PC-3 (cell line): ENCODE data around the gene FBXL7. TPM values are rescaled to one million over a fixed set of nuclear protein-coding genes. Genes with fewer than 3 reads are reported as not detected.

Source experiments
- ATAC-seq: fragments of 200-7000 bp; cut with Tn5 transposase; 2 replicates; pipeline ENCODE4 v1.9.1; 2020; ENCODE audit warnings: mild to moderate bottlenecking, moderate library complexity
- BruUV-seq: library from RNA; stranded (reverse); fragments of 400-500 nt; replicated peaks from 2 replicates; lab custom pipeline; 2021; lab: Mats Ljungman, UMichigan
- CTCF ChIA-PET: fragments of 300-600 bp; sonication (Branson Sonifier 250); formaldehyde crosslinking; loops from one replicate; lab custom pipeline; 2022; ENCODE audit warnings: antibody characterized with exemption; lab: Charles Lee
- POLR2A ChIA-PET: fragments of 300-600 bp; sonication (Branson Sonifier 250); formaldehyde crosslinking; loops from one replicate; lab custom pipeline; 2022; ENCODE audit warnings: antibody characterized with exemption; ENCODE audit not compliant: unreplicated experiment; lab: Charles Lee
- DNase-seq: peaks from one replicate; pipeline ENCODE4 v3.0.0-alpha.2; 2015
- H2AFZ ChIP-seq: fragments of 300-600 bp; sonication (generic); 2 replicates; pipeline ENCODE4 v1.6.0; 2016; ENCODE audit warnings: antibody characterized with exemption, low read length
- H3F3A ChIP-seq: fragments of 300-600 bp; sonication (generic); one replicate; pipeline ENCODE4 v1.6.0; 2017; ENCODE audit warnings: antibody characterized with exemption, low read length, control low read depth, mild to moderate bottlenecking; ENCODE audit not compliant: unreplicated experiment
- H3K27ac ChIP-seq: fragments of 300-600 bp; sonication (generic); 2 replicates; pipeline ENCODE4 v1.5.1; 2016; ENCODE audit warnings: mild to moderate bottlenecking, low read length
- H3K27me3 ChIP-seq: fragments of 300-600 bp; sonication (generic); 2 replicates; pipeline ENCODE4 v1.6.1; 2016; ENCODE audit warnings: low read length, mixed read lengths
- H3K36me3 ChIP-seq: fragments of 300-600 bp; sonication (generic); 2 replicates; pipeline ENCODE4 v1.6.1; 2016; ENCODE audit warnings: low read depth, mixed run types, low read length, mixed read lengths
- H3K4me1 ChIP-seq: fragments of 300-600 bp; sonication (generic); 2 replicates; pipeline ENCODE4 v1.5.1; 2016; ENCODE audit warnings: low read length; ENCODE audit not compliant: insufficient read depth
- H3K4me2 ChIP-seq: fragments of 300-600 bp; sonication (generic); 2 replicates; pipeline ENCODE4 v1.6.0; 2016; ENCODE audit warnings: low read length
- H3K4me3 ChIP-seq: fragments of 300-600 bp; sonication (generic); 2 replicates; pipeline ENCODE4 v1.5.1; 2016; ENCODE audit warnings: mild to moderate bottlenecking, low read length, mixed read lengths
- H3K79me2 ChIP-seq: fragments of 300-600 bp; sonication (generic); 2 replicates; pipeline ENCODE4 v1.6.1; 2017; ENCODE audit warnings: low read length, mixed read lengths
- H3K9ac ChIP-seq: fragments of 300-600 bp; sonication (generic); 2 replicates; pipeline ENCODE4 v1.6.0; 2016; ENCODE audit warnings: mild to moderate bottlenecking, low read length
- H3K9me2 ChIP-seq: fragments of 300-600 bp; sonication (generic); replicated peaks from 2 replicates; pipeline ENCODE4 v1.6.1; 2016; ENCODE audit warnings: mixed run types, low read length, mixed read lengths
- H3K9me3 ChIP-seq: fragments of 300-600 bp; sonication (generic); 2 replicates; pipeline ENCODE4 v1.6.1; 2016; ENCODE audit warnings: low read length, mixed read lengths
- H4K20me1 ChIP-seq: fragments of 300-600 bp; sonication (generic); 2 replicates; pipeline ENCODE4 v1.6.1; 2016; ENCODE audit warnings: low read length, mixed read lengths
- EZH2 ChIP-seq: fragments of 300-600 bp; sonication (generic); IDR thresholded peaks from one replicate; pipeline ENCODE4 v1.6.1; 2017; ENCODE audit warnings: antibody characterized with exemption, mild to moderate bottlenecking, low read length; ENCODE audit not compliant: unreplicated experiment
- EZH2phosphoT487 ChIP-seq: fragments of 300-600 bp; sonication (generic); IDR thresholded peaks from 2 replicates; pipeline ENCODE4 v1.6.1; 2018; ENCODE audit warnings: mild to moderate bottlenecking, antibody characterized with exemption, low read length, borderline replicate concordance
- intact Hi-C: fragments of 100-400 bp; cut with micrococcal nuclease; formaldehyde crosslinking; loops from 2 replicates; pipeline ENCODE4 v1.9.0; 2023
- total RNA-seq: library from RNA; depleted of rRNA; stranded (reverse); fragments of >200 nt; gene quantifications from 2 replicates; pipeline ENCODE4 v1.2.3, GENCODE V29; 2014
- TF ChIP-seq, protein P1 (sequence below): fragments of 300-600 bp; sonication (generic); conservative IDR thresholded peaks from 2 replicates; pipeline ENCODE4 v1.5.1; 2017; ENCODE audit warnings: antibody characterized with exemption, low read depth, mild to moderate bottlenecking, low read length

FBXL7 gene
- total RNA-seq, 1 experiment from 2014 or later: 0.18 TPM

DNA sequence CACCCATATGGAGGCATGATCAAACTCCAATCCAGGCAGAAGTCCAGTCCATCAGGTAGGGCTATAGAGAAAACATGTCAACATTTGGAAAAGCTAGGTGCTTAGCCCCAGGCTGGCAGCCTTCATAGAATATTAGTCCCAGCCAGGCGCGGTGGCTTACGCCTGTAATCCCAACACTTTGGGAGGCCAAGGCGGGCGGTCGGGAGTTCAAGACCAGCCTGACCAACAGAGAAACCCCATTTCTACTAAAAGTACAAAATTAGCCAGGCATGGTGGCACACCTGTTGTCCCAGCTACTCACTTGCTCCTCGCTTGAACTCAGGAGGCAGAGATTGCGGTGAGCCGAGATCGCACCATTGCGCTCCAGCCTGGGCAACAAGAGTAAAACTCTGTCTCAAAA is 393.9 kb downstream of the FBXL7 start:
- no peaks in the 10 kb centered on the region for H3K4me1 ChIP-seq
- no peaks in the 10 kb centered on the region for H3K9me2 ChIP-seq
- H3K9me3 ChIP-seq: peaks cover 18% of the 10 kb centered on the region
- DNase-seq (no peak), ATAC-seq (no peak)
- H3K27ac ChIP-seq: no peak overlapping the region
- intact Hi-C loops: no loop called here
- no peaks in the 10 kb centered on the region for H3K36me3 ChIP-seq
- ChIA-PET CTCF (no interaction called here), POLR2A (no interaction called here)
- no peak overlapping the region for H2AFZ ChIP-seq
- no peak overlapping the region for H3K4me3 ChIP-seq
- TF ChIP-seq, protein P1, sequence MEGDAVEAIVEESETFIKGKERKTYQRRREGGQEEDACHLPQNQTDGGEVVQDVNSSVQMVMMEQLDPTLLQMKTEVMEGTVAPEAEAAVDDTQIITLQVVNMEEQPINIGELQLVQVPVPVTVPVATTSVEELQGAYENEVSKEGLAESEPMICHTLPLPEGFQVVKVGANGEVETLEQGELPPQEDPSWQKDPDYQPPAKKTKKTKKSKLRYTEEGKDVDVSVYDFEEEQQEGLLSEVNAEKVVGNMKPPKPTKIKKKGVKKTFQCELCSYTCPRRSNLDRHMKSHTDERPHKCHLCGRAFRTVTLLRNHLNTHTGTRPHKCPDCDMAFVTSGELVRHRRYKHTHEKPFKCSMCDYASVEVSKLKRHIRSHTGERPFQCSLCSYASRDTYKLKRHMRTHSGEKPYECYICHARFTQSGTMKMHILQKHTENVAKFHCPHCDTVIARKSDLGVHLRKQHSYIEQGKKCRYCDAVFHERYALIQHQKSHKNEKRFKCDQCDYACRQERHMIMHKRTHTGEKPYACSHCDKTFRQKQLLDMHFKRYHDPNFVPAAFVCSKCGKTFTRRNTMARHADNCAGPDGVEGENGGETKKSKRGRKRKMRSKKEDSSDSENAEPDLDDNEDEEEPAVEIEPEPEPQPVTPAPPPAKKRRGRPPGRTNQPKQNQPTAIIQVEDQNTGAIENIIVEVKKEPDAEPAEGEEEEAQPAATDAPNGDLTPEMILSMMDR: no peak
- TF ChIP-seq EZH2phosphoT487: no peak
- no peak for TF ChIP-seq EZH2
- BruUV-seq: no TSS peak
- H3K27me3 ChIP-seq: no peaks in the 10 kb centered on the region
- H3K79me2 ChIP-seq: no peaks in the 10 kb centered on the region
- no peak overlapping the region for H3K4me2 ChIP-seq
- no peaks in the 10 kb centered on the region for H3F3A ChIP-seq
- no peaks in the 10 kb centered on the region for H4K20me1 ChIP-seq
- no peak overlapping the region for H3K9ac ChIP-seq

DNA sequence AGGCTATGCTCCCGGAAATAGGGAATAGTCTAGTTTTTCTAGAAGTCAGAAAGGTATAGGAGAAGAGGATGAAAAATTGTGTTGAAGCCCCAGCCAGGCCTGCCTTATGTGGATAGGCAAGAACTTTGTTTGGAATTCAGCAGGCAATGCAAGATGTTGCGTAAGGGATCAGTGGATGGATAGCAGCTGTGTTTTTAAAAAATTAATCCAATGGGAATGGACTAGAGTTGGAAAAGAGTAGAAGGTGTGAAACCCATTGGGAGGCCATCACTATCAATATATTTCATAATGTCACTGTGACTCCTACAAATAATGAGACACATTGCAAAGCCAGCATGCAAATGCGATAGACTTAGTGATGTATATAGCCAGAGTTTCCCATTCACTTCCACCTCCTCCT is 397.7 kb downstream of the FBXL7 start:
- no peaks in the 10 kb centered on the region for H3K27me3 ChIP-seq
- no peaks in the 10 kb centered on the region for H3K79me2 ChIP-seq
- no peaks in the 10 kb centered on the region for H3K36me3 ChIP-seq
- intact Hi-C loops: no loop called here
- DNase-seq: no peak
- no peak overlapping the region for H3K9ac ChIP-seq
- H2AFZ ChIP-seq: no peak overlapping the region
- TF ChIP-seq EZH2 (no peak), EZH2phosphoT487 (no peak)
- TF ChIP-seq, protein P1: no peak
- no peak for ATAC-seq
- H3K4me1 ChIP-seq: no peaks in the 10 kb centered on the region
- H3K9me3 ChIP-seq: peaks cover 27% of the 10 kb centered on the region
- H3F3A ChIP-seq: no peaks in the 10 kb centered on the region
- no peak overlapping the region for H3K27ac ChIP-seq
- CTCF ChIA-PET: no interaction called here
- no peaks in the 10 kb centered on the region for H3K9me2 ChIP-seq
- BruUV-seq: no TSS peak
- no peak overlapping the region for H3K4me3 ChIP-seq
- POLR2A ChIA-PET: no interaction called here
- H4K20me1 ChIP-seq: no peaks in the 10 kb centered on the region
- H3K4me2 ChIP-seq: no peak overlapping the region

DNA sequence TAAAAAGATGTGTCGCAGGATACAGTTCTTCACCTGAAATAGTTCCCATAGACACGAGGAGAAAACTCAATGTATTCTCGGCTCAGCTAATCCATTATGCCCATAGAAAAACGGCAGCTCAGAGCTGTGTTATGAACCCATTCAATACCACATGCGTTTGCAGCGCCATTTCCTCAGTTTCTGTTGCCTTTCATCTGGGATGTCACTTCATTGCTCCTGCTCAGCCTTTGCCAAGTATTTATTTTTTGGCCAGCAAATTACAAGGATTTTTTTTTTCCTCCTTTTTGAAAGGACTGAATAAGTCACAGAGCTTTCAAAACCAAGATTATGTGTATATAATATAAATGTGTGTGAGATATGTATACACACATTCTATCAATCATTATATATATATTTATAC is 398.7 kb downstream of the FBXL7 start:
- H2AFZ ChIP-seq: no peak overlapping the region
- H3K9me3 ChIP-seq: peaks cover 27% of the 10 kb centered on the region
- ATAC-seq (no peak), DNase-seq (no peak)
- ChIA-PET POLR2A (no interaction called here), CTCF (no interaction called here)
- no peaks in the 10 kb centered on the region for H3K36me3 ChIP-seq
- no peaks in the 10 kb centered on the region for H4K20me1 ChIP-seq
- H3K27me3 ChIP-seq: no peaks in the 10 kb centered on the region
- no peaks in the 10 kb centered on the region for H3K79me2 ChIP-seq
- H3K4me2 ChIP-seq: no peak overlapping the region
- no peaks in the 10 kb centered on the region for H3F3A ChIP-seq
- TF ChIP-seq EZH2 (no peak), EZH2phosphoT487 (no peak)
- TF ChIP-seq, protein P1: no peak
- intact Hi-C loops: no loop called here
- BruUV-seq: no TSS peak
- H3K4me3 ChIP-seq: no peak overlapping the region
- no peak overlapping the region for H3K27ac ChIP-seq
- H3K4me1 ChIP-seq: no peaks in the 10 kb centered on the region
- no peak overlapping the region for H3K9ac ChIP-seq
- no peaks in the 10 kb centered on the region for H3K9me2 ChIP-seq
